ENCODE data around the gene HDAC4. TPM values are rescaled to one million over a fixed set of nuclear protein-coding genes. Genes with fewer than 3 reads are reported as not detected.

HDAC4 gene
- polyA plus RNA-seq, 1 experiment: 8.9 TPM

GRCh38 chr2:239157269-239157668, 243.6 kb downstream of the HDAC4 start:
- Histone ChIP-seq H3K27ac (ENCODE audit: low read depth, low read length) (no peak overlapping the region), H3K27me3 (ENCODE audit: control insufficient read depth, insufficient read depth, low read length) (no peaks in the 10 kb centered on the region), H3K9me3 (ENCODE audit: control insufficient read depth, insufficient read depth, low read length) (peaks cover 7% of the 10 kb centered on the region; the same call in 1 of the 2 replicates), H3K4me3 (ENCODE audit: low read depth, low read length) (no peak overlapping the region)
- DNase-seq (ENCODE audit: low read depth, low spot score): no peak
- ChIA-PET CTCF (no interaction called here), POLR2A (interaction anchor here (0.6 kb wide), 1 partner anchor 129 kb away, joined by 3 read pairs; no protein-coding TSS in a partner anchor)
- TF ChIP-seq CTCF (IDR thresholded peaks at IDR 0.05; ENCODE audit: low read depth, low read length): no peak

GRCh38 chr2:239156516-239157265, 244.1 kb downstream of the HDAC4 start:
- Histone ChIP-seq H3K27ac (ENCODE audit: low read depth, low read length) (no peak overlapping the region), H3K4me3 (ENCODE audit: low read depth, low read length) (no peak overlapping the region), H3K27me3 (ENCODE audit: control insufficient read depth, insufficient read depth, low read length) (no peaks in the 10 kb centered on the region), H3K9me3 (ENCODE audit: control insufficient read depth, insufficient read depth, low read length) (peaks cover 7% of the 10 kb centered on the region; the same call in 1 of the 2 replicates)
- no peak for TF ChIP-seq CTCF (IDR thresholded peaks at IDR 0.05; ENCODE audit: low read depth, low read length)
- no peak for DNase-seq (ENCODE audit: low read depth, low spot score)
- ChIA-PET POLR2A (no interaction called here), CTCF (no interaction called here)

GRCh38 chr2:239155806-239156480, 244.9 kb downstream of the HDAC4 start:
- CTCF ChIA-PET: no interaction called here
- no peak for TF ChIP-seq CTCF (IDR thresholded peaks at IDR 0.05; ENCODE audit: low read depth, low read length)
- no peak overlapping the region for H3K4me3 ChIP-seq (ENCODE audit: low read depth, low read length)
- no peak for DNase-seq (ENCODE audit: low read depth, low spot score)
- H3K27me3 ChIP-seq (ENCODE audit: control insufficient read depth, insufficient read depth, low read length): no peaks in the 10 kb centered on the region
- no peak overlapping the region for H3K27ac ChIP-seq (ENCODE audit: low read depth, low read length)
- POLR2A ChIA-PET: no interaction called here
- H3K9me3 ChIP-seq (ENCODE audit: control insufficient read depth, insufficient read depth, low read length): peaks cover 7% of the 10 kb centered on the region; the same call in 1 of the 2 replicates

- no peak for TF ChIP-seq CTCF (IDR thresholded peaks at IDR 0.05; ENCODE audit: low read depth, low read length)
- H3K4me3 ChIP-seq (ENCODE audit: low read depth, low read length): no peak overlapping the region
- POLR2A ChIA-PET: no interaction called here
- no peak overlapping the region for H3K27ac ChIP-seq (ENCODE audit: low read depth, low read length)
- DNase-seq (ENCODE audit: low read depth, low spot score): no peak
- CTCF ChIA-PET: no interaction called here
- H3K27me3 ChIP-seq (ENCODE audit: control insufficient read depth, insufficient read depth, low read length): no peaks in the 10 kb centered on the region
- peaks cover 1% of the 10 kb centered on the region; the same call in 1 of the 2 replicates for H3K9me3 ChIP-seq (ENCODE audit: control insufficient read depth, insufficient read depth, low read length)
These were observed 245.6 kb downstream of the HDAC4 start for GRCh38 chr2:239154971-239155805.

All from AG04450 (cell line).